Fibroblast of the aortic adventitia (primary cell): ENCODE results near the gene C1orf105. TPM values are rescaled to one million over a fixed set of nuclear protein-coding genes. Genes with fewer than 3 reads are reported as not detected.

Experiments used
- DNase-seq: peaks from one replicate; pipeline ENCODE4 v3.0.0-alpha.2; 2010; ENCODE audit warnings: low read depth
- H3K4me3 ChIP-seq: 2 replicates; pipeline ENCODE4 v1.5.1; 2011; ENCODE audit warnings: low read depth, mild to moderate bottlenecking, control low read depth, low read length, moderate library complexity
- total RNA-seq: library from RNA; depleted of rRNA; stranded (reverse); fragments of >200 nt; gene quantifications from 2 replicates; pipeline ENCODE4 v1.2.3, GENCODE V29; 2012; ENCODE audit warnings: low replicate concordance
- TF ChIP-seq, protein P1 (sequence below): IDR thresholded peaks from 2 replicates; pipeline ENCODE4 v1.5.1; 2011; ENCODE audit warnings: mild to moderate bottlenecking, low read length, control low read depth, inconsistent platforms; ENCODE audit not compliant: insufficient read depth

C1orf105 gene
- total RNA-seq, 1 donor, result not detected

DNA sequence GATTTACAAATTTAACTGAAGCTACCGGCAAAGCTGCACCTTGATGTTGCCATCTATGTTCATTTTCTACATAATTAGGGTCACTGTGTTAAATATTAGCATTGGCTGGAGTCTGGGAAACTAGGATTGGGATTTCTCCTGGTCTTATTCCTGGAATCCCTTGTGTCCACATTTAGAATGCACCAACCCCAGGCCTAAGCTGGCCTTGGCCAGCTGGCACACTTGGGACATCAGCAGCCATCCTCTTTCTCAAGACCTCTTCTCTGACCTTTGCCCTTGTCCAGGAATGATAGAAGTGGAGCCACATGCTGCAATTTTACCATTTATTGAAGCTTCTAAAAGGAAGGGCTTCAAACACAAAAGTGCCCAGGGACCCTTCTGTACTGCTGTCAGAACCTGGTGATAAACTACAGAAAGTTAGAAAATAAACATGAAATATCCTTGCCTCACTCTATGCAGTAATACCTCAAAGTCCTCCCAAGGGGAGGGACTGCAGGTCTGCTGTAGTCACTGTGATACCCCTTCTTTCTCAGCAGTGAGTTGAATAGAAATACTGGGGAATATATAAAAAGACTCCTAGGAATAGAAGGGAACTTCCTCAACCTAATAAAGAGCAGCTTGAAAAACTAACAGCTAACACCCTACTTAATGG lies 37.1 kb downstream of the C1orf105 start:
- DNase-seq, result no peak
- TF ChIP-seq, protein P1, sequence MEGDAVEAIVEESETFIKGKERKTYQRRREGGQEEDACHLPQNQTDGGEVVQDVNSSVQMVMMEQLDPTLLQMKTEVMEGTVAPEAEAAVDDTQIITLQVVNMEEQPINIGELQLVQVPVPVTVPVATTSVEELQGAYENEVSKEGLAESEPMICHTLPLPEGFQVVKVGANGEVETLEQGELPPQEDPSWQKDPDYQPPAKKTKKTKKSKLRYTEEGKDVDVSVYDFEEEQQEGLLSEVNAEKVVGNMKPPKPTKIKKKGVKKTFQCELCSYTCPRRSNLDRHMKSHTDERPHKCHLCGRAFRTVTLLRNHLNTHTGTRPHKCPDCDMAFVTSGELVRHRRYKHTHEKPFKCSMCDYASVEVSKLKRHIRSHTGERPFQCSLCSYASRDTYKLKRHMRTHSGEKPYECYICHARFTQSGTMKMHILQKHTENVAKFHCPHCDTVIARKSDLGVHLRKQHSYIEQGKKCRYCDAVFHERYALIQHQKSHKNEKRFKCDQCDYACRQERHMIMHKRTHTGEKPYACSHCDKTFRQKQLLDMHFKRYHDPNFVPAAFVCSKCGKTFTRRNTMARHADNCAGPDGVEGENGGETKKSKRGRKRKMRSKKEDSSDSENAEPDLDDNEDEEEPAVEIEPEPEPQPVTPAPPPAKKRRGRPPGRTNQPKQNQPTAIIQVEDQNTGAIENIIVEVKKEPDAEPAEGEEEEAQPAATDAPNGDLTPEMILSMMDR, result no peak
- H3K4me3 ChIP-seq, result no peak overlapping the region

DNA sequence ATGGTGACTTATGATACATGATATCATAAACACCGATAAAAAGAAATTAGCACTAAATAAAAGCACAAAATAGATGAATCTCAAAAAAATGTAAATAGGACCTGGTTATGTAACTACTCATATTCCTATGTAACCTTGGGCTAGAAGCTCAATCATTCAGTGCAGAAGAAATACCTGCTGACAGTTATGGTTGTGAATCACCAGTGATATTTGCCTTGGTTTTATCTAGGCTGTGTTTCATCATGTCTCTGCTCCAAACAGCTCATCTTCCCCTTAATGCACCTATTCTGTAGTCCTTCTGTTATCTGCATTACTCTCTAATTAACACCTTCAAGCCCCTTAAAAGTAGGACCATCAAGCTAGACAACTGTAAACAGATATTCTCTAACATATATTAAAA lies 39.7 kb downstream of the C1orf105 start:
- TF ChIP-seq, protein P1, result no peak
- H3K4me3 ChIP-seq, result no peak overlapping the region
- no peak for DNase-seq

DNA sequence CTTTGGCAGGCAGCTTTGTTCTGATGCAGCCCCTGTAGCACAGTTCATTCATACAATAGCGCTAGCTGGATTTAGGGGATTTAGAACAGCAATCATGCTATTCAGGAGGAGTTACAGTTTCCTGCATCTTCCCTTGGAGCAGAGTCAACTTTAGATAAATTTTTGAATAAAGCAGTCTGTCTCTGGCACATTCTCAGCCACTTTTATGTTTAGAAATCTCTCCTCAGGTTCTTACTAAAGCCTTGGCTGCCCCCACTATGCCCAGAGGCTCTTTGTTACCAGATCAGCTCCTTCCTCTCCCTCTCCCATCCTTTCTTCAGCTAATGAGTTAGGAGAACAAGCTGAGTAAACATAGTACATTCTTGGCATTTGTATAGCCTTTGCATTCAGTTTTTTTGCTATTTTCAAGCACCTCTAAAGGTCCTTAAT lies 40.4 kb downstream of the C1orf105 start:
- no peak overlapping the region for H3K4me3 ChIP-seq
- TF ChIP-seq, protein P1, result no peak
- DNase-seq, result peak; percentile 36

DNA sequence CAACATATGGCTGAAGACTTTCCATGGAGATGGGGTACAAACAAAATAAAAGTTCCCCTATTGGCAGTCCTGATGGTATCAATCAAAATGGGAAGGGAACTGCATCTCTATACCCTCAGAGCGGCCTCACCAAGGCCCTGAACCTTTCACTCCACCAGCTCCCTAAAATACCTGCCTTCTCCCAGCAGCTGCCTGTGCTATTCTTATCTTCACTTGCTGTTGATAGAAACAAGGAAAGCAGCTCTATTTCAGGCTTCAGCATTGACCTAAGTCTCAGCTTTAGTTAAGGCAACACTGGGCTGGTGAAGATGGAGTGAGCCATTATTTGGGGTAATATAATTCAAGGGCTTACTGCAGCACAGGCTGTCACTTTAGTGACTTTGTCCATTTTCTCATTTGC lies 45.1 kb downstream of the C1orf105 start:
- no peak for DNase-seq
- no peak overlapping the region for H3K4me3 ChIP-seq
- TF ChIP-seq, protein P1, result no peak

DNA sequence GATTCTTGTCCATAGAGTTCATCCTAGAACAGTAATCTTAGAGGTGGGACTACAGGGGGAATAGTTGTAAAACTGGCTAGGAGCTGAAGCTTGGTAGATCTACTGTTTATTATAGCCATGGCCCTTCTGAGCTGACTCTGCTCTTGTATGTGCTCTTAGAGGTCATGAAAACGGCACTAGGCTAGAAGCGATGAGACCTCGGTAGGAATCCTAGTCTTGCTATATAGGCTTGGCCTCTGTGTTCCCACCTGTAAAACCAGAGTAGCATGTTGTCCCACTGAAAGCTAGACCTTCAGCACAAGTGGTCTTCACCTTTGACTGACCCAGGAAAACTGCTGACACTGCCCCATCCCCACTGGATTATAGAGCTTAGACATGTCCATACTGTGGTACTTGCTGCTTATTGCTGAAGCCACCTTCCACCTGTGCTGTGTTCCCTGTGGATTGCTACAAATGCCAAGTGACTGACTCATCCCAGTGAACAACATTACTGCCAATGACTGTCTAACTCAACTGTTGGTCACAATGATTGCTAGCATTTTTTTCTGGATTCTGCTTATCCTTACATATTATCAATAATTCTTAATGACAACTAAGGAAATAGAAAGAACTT lies 46.4 kb downstream of the C1orf105 start:
- DNase-seq, result no peak
- no peak overlapping the region for H3K4me3 ChIP-seq
- TF ChIP-seq, protein P1, result no peak

DNA sequence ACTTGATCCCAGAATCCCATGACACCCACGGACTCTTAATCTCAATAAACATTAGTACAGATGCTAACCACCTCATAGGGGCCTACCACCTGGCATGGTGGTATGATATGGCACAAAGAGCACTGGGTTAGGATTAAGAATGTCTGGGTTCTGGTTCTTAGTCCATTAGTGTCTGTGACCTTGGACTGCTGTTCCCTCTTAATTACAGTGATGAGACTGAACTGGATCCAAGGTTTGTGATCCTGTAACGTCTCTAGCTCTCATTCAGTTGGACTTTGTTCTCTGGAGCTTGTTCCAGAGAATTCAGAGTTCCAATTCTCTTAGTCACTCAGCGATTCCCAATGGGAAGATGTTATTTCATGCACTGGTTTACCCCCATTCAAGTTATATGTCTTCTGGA lies 47.0 kb downstream of the C1orf105 start:
- no peak overlapping the region for H3K4me3 ChIP-seq
- DNase-seq, result no peak
- TF ChIP-seq, protein P1, result no peak
